ENCODE results near the gene FNDC10.

The FNDC10 gene

DNA sequence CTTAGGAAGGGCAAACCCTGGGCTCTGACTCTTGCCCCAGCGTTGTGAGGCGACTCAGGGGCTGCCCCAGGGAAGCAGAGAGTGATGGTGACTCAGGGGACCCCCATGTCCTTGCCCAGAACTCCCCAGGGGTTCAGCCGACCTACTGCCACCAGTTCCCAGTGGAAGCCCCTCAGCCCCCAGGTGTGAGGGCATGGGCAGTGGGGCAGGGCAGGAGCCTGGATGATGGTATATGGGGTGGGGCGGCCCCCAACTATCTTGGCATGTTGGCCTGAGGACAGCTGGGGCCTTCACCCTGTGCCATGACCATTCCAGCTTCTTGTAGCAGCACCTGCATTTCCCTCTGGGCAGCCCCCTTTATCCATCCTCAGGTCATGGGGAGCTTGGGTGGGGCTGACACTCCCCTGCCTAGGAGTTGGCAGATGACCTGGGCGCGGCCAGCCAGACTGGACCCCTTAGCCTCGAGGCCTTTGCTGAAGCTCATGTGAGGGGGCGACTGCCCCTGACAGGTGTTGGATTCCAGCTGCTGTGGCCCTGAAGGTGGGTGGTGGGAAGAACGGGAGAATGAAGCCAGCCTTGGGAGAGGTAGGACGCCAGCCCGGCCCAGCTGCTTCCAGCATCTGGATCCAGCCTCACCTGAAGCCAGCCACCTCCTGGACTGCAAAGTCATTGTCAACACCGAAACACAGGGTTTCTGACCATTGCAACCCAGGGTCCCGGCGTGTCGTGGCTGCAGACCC, 1.8 kb upstream of the FNDC10 start:
- H2BK15ac ChIP-seq (ENCODE audit: low read length), result no peak overlapping the region
- peaks cover 20 to 52% (median 26%) of the 10 kb centered on the region in 3 experiments for H3K27me3 ChIP-seq (ENCODE audit: control insufficient read depth in 3 of 3, insufficient read depth in 3 of 3, low read depth in 1 of 3, low read length in 3 of 3)
- H2AFZ ChIP-seq (ENCODE audit: low read length), result no peak overlapping the region
- H3K4me3 ChIP-seq (ENCODE audit: low read length in 2 of 2), result no peak overlapping the region
- peaks cover 10 to 22% of the 10 kb centered on the region in 2 donors for H3K4me1 ChIP-seq (ENCODE audit: control insufficient read depth in 2 of 2, insufficient read depth in 1 of 2, low read depth in 1 of 2, low read length in 2 of 2)
- peaks cover 2% of the 10 kb centered on the region for H3K79me1 ChIP-seq (ENCODE audit: low read depth, low read length)
- no peak overlapping the region for H3K14ac ChIP-seq (ENCODE audit: low read length)
- H3K9me3 ChIP-seq (replicated peaks in 1 of 2; ENCODE audit: control insufficient read depth in 2 of 2, insufficient read depth in 1 of 2, low read depth in 1 of 2, low read length in 2 of 2), result peaks cover 0 to 2% of the 10 kb centered on the region in 2 donors
- H4K91ac ChIP-seq (ENCODE audit: low read depth, low read length, poor library complexity), result no peak overlapping the region
- H3K9ac ChIP-seq (ENCODE audit: low read depth, low read length, poor library complexity), result no peak overlapping the region
- H4K8ac ChIP-seq (ENCODE audit: low read depth, low read length), result no peak overlapping the region
- H2AK5ac ChIP-seq (ENCODE audit: low read depth, low read length), result peak overlapping the region; percentile 71
- H2BK120ac ChIP-seq (ENCODE audit: low read depth, low read length), result no peak overlapping the region
- no peak overlapping the region for H3K18ac ChIP-seq (ENCODE audit: low read length)
- H3K4ac ChIP-seq (ENCODE audit: low read length), result no peak overlapping the region
- no peak overlapping the region for H3K27ac ChIP-seq (replicated peaks; ENCODE audit: low read length)
- no peaks in the 10 kb centered on the region for H3K36me3 ChIP-seq (replicated peaks in 1 of 2; ENCODE audit: control insufficient read depth in 2 of 2, insufficient read depth in 2 of 2, low read length in 2 of 2)
- no peak overlapping the region for H2BK5ac ChIP-seq (ENCODE audit: low read length)
- WGBS, 2 donors (ENCODE audit: extremely low coverage in 2 of 2, insufficient read length in 2 of 2, insufficient replicate concordance in 1 of 2), result no CpG with 5 or more reads among the region's 15 CpGs
- DNase-seq (ENCODE audit: low spot score), result no peak
- peak overlapping the region; percentile 73 for H3K23ac ChIP-seq (ENCODE audit: low read depth, low read length, poor library complexity)
- no peak overlapping the region for H3K4me2 ChIP-seq (ENCODE audit: insufficient read depth, low read length, poor library complexity, severe bottlenecking)
- H2BK12ac ChIP-seq (ENCODE audit: low read length), result no peak overlapping the region

DNA sequence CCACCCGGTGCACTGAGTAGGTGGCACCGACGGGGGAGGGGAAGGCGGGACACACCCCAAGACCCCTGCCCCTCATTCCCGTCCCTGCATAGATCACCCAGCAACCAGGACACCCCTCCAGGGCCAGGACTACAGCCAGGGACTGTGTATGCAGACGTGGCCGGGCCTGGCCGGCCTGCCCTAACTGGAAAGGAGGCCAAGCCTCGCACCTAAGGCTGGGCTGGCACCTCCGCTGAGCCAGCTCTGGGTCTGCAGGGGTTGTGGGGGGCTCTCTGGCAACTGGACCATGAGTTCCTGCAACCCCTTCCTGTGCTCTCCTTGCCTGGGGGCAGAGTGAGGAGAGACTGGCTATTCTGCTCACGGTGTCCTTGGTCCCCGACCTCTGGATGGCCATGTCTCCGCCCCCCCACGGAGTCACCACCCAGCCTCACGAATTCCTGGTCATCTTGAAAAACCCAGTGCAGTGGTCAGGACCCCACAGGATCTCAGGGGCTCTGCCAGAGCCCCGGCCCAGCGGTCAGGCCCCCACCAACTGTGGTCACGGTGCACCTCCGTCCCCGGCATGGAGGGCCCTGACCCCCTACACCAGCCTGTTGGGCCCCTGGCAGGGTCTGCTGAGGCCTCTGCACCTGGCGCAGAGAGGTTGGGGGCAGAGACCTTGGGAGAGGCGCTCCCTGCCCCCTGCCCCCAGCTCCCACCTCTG, 1.1 kb upstream of the FNDC10 start:
- no peak for DNase-seq (ENCODE audit: low spot score)
- Histone ChIP-seq H2BK15ac (ENCODE audit: low read length) (peak overlapping the region; percentile 67), H2BK5ac (ENCODE audit: low read length) (no peak overlapping the region), H3K23ac (ENCODE audit: low read depth, low read length, poor library complexity) (peak overlapping the region; percentile 96), H3K9me3 (replicated peaks in 1 of 2; ENCODE audit: control insufficient read depth in 2 of 2, insufficient read depth in 1 of 2, low read depth in 1 of 2, low read length in 2 of 2) (peaks cover 0 to 2% of the 10 kb centered on the region in 2 donors), H2AK5ac (ENCODE audit: low read depth, low read length) (peak overlapping the region; percentile 86), H3K4ac (ENCODE audit: low read length) (peak overlapping the region; percentile 37), H3K4me1 (ENCODE audit: control insufficient read depth in 2 of 2, insufficient read depth in 1 of 2, low read depth in 1 of 2, low read length in 2 of 2) (peaks cover 10 to 22% of the 10 kb centered on the region in 2 donors), H3K4me3 (ENCODE audit: low read length in 2 of 2) (peak overlapping the region; percentile 27 to 61), H3K9ac (ENCODE audit: low read depth, low read length, poor library complexity) (peak overlapping the region; percentile 72), H2BK120ac (ENCODE audit: low read depth, low read length) (no peak overlapping the region), H4K8ac (ENCODE audit: low read depth, low read length) (peak overlapping the region; percentile 3), H3K27ac (replicated peaks; ENCODE audit: low read length) (no peak overlapping the region), H2AFZ (ENCODE audit: low read length) (peak overlapping the region; percentile 97), H3K4me2 (ENCODE audit: insufficient read depth, low read length, poor library complexity, severe bottlenecking) (peak overlapping the region; percentile 93), H2BK12ac (ENCODE audit: low read length) (peak overlapping the region; percentile 46), H3K18ac (ENCODE audit: low read length) (no peak overlapping the region), H3K27me3 (ENCODE audit: control insufficient read depth in 3 of 3, insufficient read depth in 3 of 3, low read depth in 1 of 3, low read length in 3 of 3) (peaks cover 20 to 58% (median 26%) of the 10 kb centered on the region in 3 experiments), H3K14ac (ENCODE audit: low read length) (peak overlapping the region; percentile 38), H3K79me1 (ENCODE audit: low read depth, low read length) (peaks cover 2% of the 10 kb centered on the region), H4K91ac (ENCODE audit: low read depth, low read length, poor library complexity) (no peak overlapping the region), H3K36me3 (replicated peaks in 1 of 2; ENCODE audit: control insufficient read depth in 2 of 2, insufficient read depth in 2 of 2, low read length in 2 of 2) (no peaks in the 10 kb centered on the region)
- WGBS, 2 donors (ENCODE audit: extremely low coverage in 2 of 2, insufficient read length in 2 of 2, insufficient replicate concordance in 1 of 2), result no CpG with 5 or more reads among the region's 22 CpGs

DNA sequence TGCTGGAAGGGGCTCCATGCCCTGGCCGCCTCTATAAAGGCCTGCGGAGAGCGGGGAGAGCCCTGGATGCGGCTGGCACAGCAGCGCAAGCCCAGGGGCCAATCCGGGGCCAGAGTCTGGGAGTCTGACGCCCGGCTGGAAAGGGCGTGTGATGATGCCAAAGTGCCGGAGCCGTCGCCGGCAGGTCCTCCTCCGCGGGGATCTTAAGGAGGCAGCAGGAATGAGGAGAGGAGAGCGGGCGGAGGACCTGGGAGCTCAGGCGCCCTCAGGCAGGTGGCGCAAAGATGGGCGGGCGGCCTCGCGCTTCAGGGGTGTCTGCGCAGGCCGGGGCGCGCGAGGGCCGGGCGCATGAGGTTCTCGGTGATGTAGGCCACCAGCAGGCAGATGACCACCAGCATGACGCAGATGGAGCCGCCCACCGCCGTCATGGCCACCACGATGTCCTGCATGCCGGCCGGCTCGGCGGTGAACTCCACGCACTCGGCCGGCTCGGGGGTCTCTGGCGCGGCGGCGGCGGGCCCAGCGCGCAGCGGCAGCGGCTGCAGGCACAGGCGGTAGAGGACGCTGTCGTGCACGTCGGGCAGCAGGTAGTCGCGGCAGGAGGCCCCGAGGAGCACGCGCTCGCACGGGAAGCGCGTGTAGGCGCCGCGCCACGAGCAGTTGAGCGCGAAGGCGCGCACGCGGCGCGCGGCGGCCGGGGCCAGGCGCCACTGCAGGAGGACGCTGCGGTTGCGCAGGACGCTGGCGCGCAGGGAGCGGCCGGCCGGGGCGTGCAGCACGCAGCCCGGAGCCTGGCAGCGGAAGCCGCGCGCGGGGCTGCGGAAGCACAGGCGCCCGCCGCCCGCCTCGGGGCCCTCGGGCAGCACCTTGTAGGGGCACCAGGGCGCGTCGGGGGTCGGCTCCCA, 653 bp downstream of the FNDC10 start:
- DNase-seq (ENCODE audit: low spot score), result peak; percentile 44
- H3K27ac ChIP-seq (replicated peaks; ENCODE audit: low read length), result no peak overlapping the region
- no CpG with 5 or more reads among the region's 111 CpGs for WGBS, 2 donors (ENCODE audit: extremely low coverage in 2 of 2, insufficient read length in 2 of 2, insufficient replicate concordance in 1 of 2)

More for the DNA sequence above, 653 bp downstream of the FNDC10 start:
- peak overlapping the region; percentile 92 for H3K9ac ChIP-seq (ENCODE audit: low read depth, low read length, poor library complexity)
- H2BK12ac ChIP-seq (ENCODE audit: low read length), result peak overlapping the region; percentile 41
- peak overlapping the region; percentile 83 for H3K4me2 ChIP-seq (ENCODE audit: insufficient read depth, low read length, poor library complexity, severe bottlenecking)
- H4K8ac ChIP-seq (ENCODE audit: low read depth, low read length), result peak overlapping the region; percentile 43
- peaks cover 20 to 59% (median 26%) of the 10 kb centered on the region in 3 experiments for H3K27me3 ChIP-seq (ENCODE audit: control insufficient read depth in 3 of 3, insufficient read depth in 3 of 3, low read depth in 1 of 3, low read length in 3 of 3)
- peak overlapping the region; percentile 89 for H3K14ac ChIP-seq (ENCODE audit: low read length)
- peaks cover 0 to 2% of the 10 kb centered on the region in 2 donors for H3K9me3 ChIP-seq (replicated peaks in 1 of 2; ENCODE audit: control insufficient read depth in 2 of 2, insufficient read depth in 1 of 2, low read depth in 1 of 2, low read length in 2 of 2)
- H3K36me3 ChIP-seq (replicated peaks in 1 of 2; ENCODE audit: control insufficient read depth in 2 of 2, insufficient read depth in 2 of 2, low read length in 2 of 2), result no peaks in the 10 kb centered on the region
- H2BK15ac ChIP-seq (ENCODE audit: low read length), result no peak overlapping the region
- peak overlapping the region; percentile 30 for H2AK5ac ChIP-seq (ENCODE audit: low read depth, low read length)
- H2BK5ac ChIP-seq (ENCODE audit: low read length), result peak overlapping the region; percentile 24
- peak overlapping the region; percentile 86 for H2AFZ ChIP-seq (ENCODE audit: low read length)
- no peak overlapping the region for H2BK120ac ChIP-seq (ENCODE audit: low read depth, low read length)
- H3K4ac ChIP-seq (ENCODE audit: low read length), result no peak overlapping the region
- H3K23ac ChIP-seq (ENCODE audit: low read depth, low read length, poor library complexity), result peak overlapping the region; percentile 96
- peak overlapping the region; percentile 92 for H3K18ac ChIP-seq (ENCODE audit: low read length)
- peaks cover 10 to 22% of the 10 kb centered on the region in 2 donors for H3K4me1 ChIP-seq (ENCODE audit: control insufficient read depth in 2 of 2, insufficient read depth in 1 of 2, low read depth in 1 of 2, low read length in 2 of 2)
- H3K4me3 ChIP-seq (ENCODE audit: low read length in 2 of 2), result peak overlapping the region; percentile 61 to 84
- no peak overlapping the region for H4K91ac ChIP-seq (ENCODE audit: low read depth, low read length, poor library complexity)
- H3K79me1 ChIP-seq (ENCODE audit: low read depth, low read length), result peaks cover 2% of the 10 kb centered on the region
